Measurements from ENCODE around the gene CNOT10.

- TF ChIP-seq, protein P1, sequence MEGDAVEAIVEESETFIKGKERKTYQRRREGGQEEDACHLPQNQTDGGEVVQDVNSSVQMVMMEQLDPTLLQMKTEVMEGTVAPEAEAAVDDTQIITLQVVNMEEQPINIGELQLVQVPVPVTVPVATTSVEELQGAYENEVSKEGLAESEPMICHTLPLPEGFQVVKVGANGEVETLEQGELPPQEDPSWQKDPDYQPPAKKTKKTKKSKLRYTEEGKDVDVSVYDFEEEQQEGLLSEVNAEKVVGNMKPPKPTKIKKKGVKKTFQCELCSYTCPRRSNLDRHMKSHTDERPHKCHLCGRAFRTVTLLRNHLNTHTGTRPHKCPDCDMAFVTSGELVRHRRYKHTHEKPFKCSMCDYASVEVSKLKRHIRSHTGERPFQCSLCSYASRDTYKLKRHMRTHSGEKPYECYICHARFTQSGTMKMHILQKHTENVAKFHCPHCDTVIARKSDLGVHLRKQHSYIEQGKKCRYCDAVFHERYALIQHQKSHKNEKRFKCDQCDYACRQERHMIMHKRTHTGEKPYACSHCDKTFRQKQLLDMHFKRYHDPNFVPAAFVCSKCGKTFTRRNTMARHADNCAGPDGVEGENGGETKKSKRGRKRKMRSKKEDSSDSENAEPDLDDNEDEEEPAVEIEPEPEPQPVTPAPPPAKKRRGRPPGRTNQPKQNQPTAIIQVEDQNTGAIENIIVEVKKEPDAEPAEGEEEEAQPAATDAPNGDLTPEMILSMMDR (IDR thresholded peaks at IDR 0.05; ENCODE audit: low read length) = no peak
- no peak for TF ChIP-seq EZH2 (IDR thresholded peaks at IDR 0.05; ENCODE audit: borderline replicate concordance, low read length)
Observed at GRCh38 chr3:32817257-32817557, 132.2 kb downstream of the CNOT10 start.

Data from OCI-LY1 (cell line).